Measurements from ENCODE around the gene EPHA5. TPM values are rescaled to one million over a fixed set of nuclear protein-coding genes. Genes with fewer than 3 reads are reported as not detected.

EPHA5 gene
- polyA plus RNA-seq, 3 donors = not detected

GRCh38 chr4:65498606-65499005 is 171.7 kb downstream of the EPHA5 start:
- no peaks in the 10 kb centered on the region for H3K27me3 Mint-ChIP-seq (ENCODE audit: low read depth in 3 of 3)
- no peak for DNase-seq
- intact Hi-C loops (cut with micrococcal nuclease) = no loop called here
- Histone ChIP-seq H3K79me2 (ENCODE audit: insufficient read depth, low read length) (no peaks in the 10 kb centered on the region), H3K4me3 (replicated peaks in 1 of 3; ENCODE audit: low read depth in 2 of 3, low read length in 3 of 3) (no peak overlapping the region), H3K4me2 (replicated peaks; ENCODE audit: extremely low read depth, low read length, poor library complexity, severe bottlenecking) (no peak overlapping the region), H3K27me3 (ENCODE audit: control insufficient read depth in 2 of 2, insufficient read depth in 2 of 2, low read length in 2 of 2) (no peaks in the 10 kb centered on the region), H3K9ac (ENCODE audit: insufficient read depth, low read length, poor library complexity, severe bottlenecking) (no peak overlapping the region), H3K27ac (ENCODE audit: low read depth in 1 of 2, low read length in 2 of 2) (no peak overlapping the region), H2AFZ (ENCODE audit: insufficient read depth, low read depth, low read length, poor library complexity, severe bottlenecking) (no peak overlapping the region), H4K20me1 (ENCODE audit: insufficient read depth, low read length) (no peaks in the 10 kb centered on the region), H3K4me1 (ENCODE audit: control insufficient read depth in 1 of 2, insufficient read depth in 2 of 2, low read length in 2 of 2) (no peaks in the 10 kb centered on the region), H3K36me3 (replicated peaks in 1 of 2; ENCODE audit: control insufficient read depth in 1 of 2, insufficient read depth in 2 of 2, low read length in 2 of 2) (no peaks in the 10 kb centered on the region), H3K9me3 (replicated peaks in 1 of 2; ENCODE audit: control insufficient read depth in 1 of 2, insufficient read depth in 1 of 2, low read length in 2 of 2) (no peaks in the 10 kb centered on the region)
- H3K36me3 Mint-ChIP-seq = no peaks in the 10 kb centered on the region
- no peak overlapping the region for H3K4me3 Mint-ChIP-seq
- peaks cover 0 to 2% (median 0%) of the 10 kb centered on the region in 7 donors for H3K9me3 Mint-ChIP-seq
- H3K27ac Mint-ChIP-seq = no peak overlapping the region
- no peaks in the 10 kb centered on the region for H3K4me1 Mint-ChIP-seq
- TF ChIP-seq CTCF (IDR thresholded peaks at IDR 0.05) = no peak
- 53% methylated on average over 2 of the region's 2 CpGs for WGBS (ENCODE audit: insufficient coverage)

GRCh38 chr4:65495439-65495838 is 174.8 kb downstream of the EPHA5 start:
- Histone ChIP-seq H3K9me3 (replicated peaks in 1 of 2; ENCODE audit: control insufficient read depth in 1 of 2, insufficient read depth in 1 of 2, low read length in 2 of 2) (no peaks in the 10 kb centered on the region), H3K4me2 (replicated peaks; ENCODE audit: extremely low read depth, low read length, poor library complexity, severe bottlenecking) (no peak overlapping the region), H4K20me1 (ENCODE audit: insufficient read depth, low read length) (no peaks in the 10 kb centered on the region), H3K4me1 (ENCODE audit: control insufficient read depth in 1 of 2, insufficient read depth in 2 of 2, low read length in 2 of 2) (no peaks in the 10 kb centered on the region), H3K9ac (ENCODE audit: insufficient read depth, low read length, poor library complexity, severe bottlenecking) (no peak overlapping the region), H3K27me3 (ENCODE audit: control insufficient read depth in 2 of 2, insufficient read depth in 2 of 2, low read length in 2 of 2) (no peaks in the 10 kb centered on the region), H3K79me2 (ENCODE audit: insufficient read depth, low read length) (no peaks in the 10 kb centered on the region), H3K4me3 (replicated peaks in 1 of 3; ENCODE audit: low read depth in 2 of 3, low read length in 3 of 3) (no peak overlapping the region), H3K27ac (ENCODE audit: low read depth in 1 of 2, low read length in 2 of 2) (no peak overlapping the region), H2AFZ (ENCODE audit: insufficient read depth, low read depth, low read length, poor library complexity, severe bottlenecking) (no peak overlapping the region), H3K36me3 (replicated peaks in 1 of 2; ENCODE audit: control insufficient read depth in 1 of 2, insufficient read depth in 2 of 2, low read length in 2 of 2) (no peaks in the 10 kb centered on the region)
- Mint-ChIP-seq H3K36me3 (no peaks in the 10 kb centered on the region), H3K4me1 (no peaks in the 10 kb centered on the region), H3K27ac (no peak overlapping the region), H3K4me3 (no peak overlapping the region), H3K27me3 (ENCODE audit: low read depth in 3 of 3) (no peaks in the 10 kb centered on the region), H3K9me3 (peaks cover 0 to 2% (median 0%) of the 10 kb centered on the region in 7 donors)
- intact Hi-C loops (cut with micrococcal nuclease) = no loop called here
- WGBS (ENCODE audit: insufficient coverage) = no CpG with 5 or more reads among the region's 1 CpG
- no peak for TF ChIP-seq CTCF (IDR thresholded peaks at IDR 0.05)
- no peak for DNase-seq
